ENCODE results near the gene SLC22A14.

The SLC22A14 gene

DNA sequence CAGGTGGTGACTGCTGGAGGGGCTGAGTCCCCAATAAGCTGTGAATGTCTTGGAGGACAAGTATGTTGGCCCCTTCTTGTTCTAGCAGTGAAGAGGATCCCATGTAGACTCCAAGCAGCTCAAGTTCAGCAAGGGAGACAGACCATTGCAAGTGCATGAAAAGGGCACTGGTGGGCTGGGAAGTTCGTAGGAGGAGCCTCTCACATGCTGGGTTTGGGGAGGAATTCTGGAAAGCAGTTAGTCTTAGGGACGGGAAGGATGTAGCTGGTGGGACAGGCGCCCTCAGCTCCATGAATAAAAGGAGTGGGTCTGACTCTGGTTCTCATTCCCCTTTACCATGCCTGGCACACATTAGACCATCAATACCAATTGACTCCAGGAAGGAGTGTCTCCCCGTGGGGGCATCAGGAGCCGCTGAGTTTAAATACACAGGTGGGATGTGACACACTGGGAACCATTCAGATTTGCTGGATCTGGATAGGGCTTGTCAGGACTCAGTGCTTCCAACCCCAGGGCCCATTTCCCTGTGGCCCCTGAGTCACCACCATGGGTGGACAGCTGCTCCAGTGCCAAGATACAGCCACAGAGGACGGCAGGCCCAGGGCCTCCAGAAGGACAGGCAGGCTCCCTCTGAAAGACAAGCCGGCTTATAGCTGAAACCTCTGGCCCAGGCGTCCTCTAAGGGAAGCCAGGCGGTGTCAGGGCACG lies 63.9 kb downstream of the SLC22A14 start:
- no peak for DNase-seq (ENCODE audit: low spot score)

DNA sequence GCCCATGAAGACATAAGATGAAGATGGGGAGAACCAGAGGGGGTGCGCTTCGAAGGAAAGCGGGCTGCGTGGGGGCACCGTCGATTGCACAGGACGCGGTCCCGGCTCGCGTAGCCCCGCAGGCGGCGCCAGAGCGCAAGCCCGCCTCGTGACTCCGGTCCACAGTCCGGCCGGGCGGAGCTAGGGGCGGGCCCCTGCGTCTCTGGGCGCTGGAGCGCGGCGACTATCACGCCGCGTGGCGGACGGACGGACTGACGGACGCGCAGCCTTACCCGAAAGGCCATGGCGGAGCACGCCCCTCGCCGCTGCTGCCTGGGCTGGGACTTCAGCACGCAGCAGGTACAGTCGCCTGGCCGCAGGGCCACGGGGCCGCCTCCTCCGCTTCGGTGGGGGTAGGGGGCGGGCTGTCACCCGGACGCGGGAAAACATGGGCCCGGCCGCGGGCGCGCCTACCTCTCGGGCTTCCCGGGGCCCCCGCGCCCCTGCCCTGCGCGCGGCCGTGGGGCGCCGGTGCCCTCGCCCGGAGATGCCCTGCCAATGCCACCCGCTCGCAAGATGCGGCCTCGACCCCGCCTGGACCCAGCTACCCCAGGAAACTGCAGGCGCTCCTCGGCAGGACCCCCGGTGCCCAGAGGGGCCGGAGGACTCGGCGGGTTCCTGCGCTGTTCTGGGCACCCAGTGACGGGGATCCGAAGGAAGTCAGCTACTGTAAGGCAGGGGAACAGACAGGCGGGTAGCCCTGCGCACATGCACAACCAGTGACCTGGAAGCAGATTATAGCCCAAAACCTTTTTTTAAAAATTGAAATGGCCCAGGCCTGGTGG lies 64.7 kb downstream of the SLC22A14 start, which contains the start of gene XYLB:
Gene XYLB, plus strand, starts transcription at position 199 of the 824 bp plus-strand sequence. Its CDS starts 84 bp downstream, at position 283.
- DNase-seq (ENCODE audit: low spot score), result peak; percentile 98

DNA sequence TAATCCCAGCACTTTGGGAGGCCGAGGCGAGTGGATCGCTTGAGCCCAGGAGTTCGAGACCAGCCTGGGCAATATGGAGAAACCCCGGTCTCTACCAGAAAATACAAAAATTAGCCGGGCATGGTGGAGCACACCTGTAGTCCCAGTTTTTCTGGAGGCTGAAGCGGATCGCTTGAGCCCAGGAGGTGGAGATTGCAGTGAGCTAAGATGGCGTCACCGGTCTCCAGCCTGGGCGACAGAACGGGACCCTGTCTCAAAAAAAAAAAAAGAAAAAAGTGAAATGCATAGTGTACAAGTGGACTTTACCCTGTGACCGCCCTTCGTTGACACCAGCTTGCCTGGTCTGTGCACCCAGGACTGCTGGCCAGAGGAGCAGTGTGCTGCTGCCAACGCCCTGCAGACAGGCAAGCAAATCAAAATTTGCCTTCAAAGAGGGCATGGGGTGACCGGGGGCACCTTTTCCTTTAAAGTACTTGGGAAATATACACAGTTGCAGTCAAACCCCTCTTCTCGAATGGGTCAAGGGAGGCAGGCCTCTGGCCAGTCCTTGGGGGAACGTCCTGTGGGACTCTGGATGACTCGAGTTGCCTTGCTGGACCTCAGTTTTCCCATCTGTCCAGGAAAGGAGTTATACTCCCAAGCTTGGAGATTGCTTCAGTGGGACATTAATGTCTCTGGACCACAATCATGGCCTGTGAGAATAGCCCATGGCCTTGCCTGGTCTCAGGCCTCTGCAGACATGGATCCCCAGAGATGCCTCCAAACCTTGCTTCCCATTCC lies 65.5 kb downstream of the SLC22A14 start:
- DNase-seq (ENCODE audit: low spot score), result no peak

DNA sequence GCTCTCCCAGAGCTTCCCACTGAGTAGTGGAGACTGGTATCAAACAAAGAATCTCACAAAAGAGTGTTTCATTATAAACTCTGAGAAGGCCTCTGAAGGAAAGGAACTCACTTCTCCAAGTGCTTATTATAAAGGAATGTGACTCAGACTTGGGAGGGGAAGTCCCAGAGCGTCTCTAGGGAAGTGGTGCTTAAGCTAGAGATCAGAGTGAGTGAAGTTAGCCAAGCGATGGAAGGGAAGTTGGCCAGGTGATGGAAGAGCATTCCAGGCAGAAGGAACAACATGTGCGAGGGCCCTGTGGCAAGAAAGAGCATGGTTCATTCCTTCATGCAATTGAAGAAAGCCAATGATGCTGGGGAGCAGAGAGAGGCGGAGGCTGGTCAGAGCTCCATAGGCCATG lies 66.8 kb downstream of the SLC22A14 start:
- DNase-seq (ENCODE audit: low spot score), result peak; percentile 47

DNA sequence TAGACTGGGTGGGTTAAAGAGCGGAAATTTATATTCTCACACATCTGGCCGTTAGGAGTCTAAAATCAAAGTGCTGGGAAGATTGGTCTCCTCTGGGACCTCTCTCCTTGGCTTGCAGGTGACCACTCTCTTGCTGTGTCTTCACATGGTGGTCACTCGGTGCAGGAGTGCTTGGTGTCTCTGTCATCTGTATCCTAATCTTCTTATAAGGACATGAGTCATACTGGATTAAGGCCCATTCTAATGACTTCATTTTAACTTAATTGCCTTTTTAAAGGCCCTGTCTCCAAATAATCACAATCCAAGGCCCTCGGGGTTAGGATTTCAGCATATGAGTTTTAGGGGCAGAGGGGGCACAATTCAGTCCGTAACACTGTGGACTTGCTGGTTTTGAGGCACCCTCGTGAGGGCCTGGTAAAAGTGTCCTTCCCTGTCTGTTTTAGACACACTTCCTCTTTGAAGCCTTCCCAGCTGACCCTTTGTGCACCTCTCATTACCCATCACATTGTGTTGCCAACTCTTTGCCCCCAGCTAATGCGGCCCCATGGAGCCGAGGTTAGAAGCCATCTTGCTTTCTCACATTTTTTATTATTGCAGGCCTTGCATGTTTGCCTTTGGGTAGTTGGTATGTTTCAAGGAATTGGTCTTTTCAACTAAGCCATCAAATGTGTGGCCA lies 67.7 kb downstream of the SLC22A14 start:
- no peak for DNase-seq (ENCODE audit: low spot score)

DNA sequence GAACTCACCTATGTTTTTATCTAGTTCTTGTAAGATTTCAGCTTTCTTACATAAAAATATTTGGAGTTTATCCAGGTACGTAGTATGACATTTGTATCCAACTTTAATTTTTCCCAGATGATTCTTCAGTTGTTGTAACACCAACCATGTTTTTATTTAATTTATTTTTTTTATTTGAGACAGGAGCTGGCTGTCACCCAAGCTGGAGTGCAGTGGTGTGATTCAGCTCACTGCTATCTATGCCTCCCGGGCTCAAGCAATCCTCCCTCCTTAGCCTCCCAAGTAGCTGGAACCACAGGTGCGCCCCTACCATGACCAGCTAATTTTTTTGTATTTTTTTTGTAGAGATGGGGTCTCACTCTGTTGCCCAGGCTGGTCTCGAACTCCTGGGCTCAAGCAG lies 71.1 kb downstream of the SLC22A14 start:
- no peak for DNase-seq (ENCODE audit: low spot score)

DNA sequence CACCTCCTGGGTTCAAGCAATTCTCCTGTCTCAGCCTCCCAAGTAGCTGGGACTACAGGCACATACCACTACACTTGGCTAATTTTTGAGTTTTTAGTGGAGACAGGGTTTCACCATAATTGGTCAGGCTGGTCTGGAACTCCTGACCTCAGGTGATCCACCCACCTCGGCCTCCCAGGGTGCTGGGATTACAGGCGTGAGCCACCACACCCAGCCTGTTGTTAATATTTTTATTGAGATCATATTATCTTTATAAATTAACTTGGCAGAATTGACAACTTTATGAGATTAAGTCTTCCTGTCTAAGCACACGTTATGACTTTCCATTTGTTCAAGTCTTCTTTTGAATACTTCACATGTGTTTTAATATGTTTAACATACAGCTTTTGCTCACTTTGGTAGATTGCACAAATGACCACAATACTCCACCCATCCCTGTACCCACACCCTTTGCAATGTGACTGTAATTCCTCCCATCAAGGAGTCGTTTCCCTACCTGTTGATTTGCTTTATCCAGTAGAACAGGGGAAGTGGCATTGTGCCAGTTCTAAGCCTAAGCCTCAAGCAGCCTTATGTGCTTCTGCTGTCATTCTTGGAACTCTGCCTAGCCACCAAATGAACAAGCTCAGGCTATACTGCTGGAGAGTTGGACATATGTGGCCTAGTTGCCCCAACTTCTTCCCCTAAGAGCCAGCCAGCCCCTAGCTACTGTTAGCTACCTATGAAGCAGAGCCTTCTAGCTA lies 72.7 kb downstream of the SLC22A14 start:
- no peak for DNase-seq (ENCODE audit: low spot score)

DNA sequence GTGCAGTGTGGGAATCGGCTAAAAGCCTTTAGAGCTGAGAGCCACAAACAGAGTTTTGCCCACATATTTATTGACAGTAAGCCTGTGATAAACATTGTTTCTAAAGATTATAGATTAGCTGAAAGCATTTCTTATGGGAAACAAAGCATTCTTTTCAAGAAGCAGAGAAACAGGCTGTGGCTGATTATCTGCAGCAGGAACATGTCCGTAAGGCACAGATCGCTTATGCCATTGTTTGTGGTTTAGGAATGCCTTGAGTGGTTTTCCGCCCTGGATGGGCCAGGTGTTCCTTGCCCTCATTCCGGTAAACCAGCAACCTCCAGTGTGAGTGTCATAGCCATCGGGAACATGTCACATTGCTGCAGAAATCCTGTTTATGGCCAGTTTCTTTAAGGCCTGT lies 76.9 kb downstream of the SLC22A14 start:
- no peak for DNase-seq (ENCODE audit: low spot score)

DNA sequence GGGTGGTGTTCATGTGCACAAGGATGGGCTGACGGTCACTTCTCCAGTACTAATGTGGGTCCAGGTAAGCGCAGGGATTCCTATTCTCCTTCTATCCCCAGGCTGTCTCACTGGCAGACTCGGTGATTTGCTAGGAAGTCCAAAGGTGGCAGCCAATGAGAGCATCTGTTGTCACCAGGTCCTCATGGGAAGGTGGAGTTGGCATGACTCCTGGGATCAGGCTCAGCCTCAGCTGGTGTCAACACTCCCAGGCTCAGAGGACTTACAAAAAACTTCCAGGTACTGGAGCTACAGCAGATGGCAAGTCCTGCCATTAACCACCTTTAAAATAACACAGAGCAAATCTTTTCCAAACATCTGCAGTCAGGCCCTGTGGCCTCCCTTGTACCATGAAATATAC lies 78.3 kb downstream of the SLC22A14 start:
- DNase-seq (ENCODE audit: low spot score), result no peak

DNA sequence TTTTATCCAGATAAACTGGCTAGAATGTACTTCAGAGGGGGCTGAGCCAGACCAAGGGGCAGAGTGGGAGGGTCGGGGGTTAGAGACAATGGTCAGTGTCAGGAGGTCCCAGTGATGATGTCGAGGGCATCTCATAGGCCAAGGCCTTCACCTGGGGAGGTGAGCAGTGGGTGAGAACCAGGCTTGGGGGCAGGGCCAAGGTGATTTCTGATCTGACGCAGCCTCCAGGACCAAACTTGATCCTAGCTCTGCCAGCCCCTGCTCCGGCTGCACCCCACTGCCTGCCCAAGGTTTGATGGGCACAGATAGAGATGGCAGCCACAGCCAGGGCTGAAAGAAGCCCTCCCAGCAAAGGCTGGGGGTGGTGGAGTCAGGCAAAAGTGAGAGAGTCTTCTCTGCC lies 79.4 kb downstream of the SLC22A14 start:
- no peak for DNase-seq (ENCODE audit: low spot score)

DNA sequence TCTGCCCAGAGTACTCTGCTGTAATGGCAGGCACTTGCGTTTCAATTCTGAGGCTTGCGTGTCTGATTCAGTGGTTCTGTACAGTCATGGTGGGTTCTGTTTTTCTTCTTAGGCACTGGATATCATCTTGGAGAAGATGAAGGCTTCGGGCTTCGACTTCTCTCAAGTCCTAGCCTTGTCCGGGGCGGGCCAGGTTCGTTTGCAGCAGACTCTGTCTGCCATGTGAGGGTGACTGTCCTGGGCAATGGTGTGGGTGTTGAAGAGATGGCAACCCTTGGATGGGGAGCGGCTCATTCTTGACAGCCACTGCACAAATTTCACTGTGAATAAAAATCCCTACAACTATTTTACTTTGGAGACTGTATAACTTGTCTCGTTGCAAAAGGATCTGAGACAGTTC lies 80.7 kb downstream of the SLC22A14 start:
- DNase-seq (ENCODE audit: low spot score), result no peak

DNA sequence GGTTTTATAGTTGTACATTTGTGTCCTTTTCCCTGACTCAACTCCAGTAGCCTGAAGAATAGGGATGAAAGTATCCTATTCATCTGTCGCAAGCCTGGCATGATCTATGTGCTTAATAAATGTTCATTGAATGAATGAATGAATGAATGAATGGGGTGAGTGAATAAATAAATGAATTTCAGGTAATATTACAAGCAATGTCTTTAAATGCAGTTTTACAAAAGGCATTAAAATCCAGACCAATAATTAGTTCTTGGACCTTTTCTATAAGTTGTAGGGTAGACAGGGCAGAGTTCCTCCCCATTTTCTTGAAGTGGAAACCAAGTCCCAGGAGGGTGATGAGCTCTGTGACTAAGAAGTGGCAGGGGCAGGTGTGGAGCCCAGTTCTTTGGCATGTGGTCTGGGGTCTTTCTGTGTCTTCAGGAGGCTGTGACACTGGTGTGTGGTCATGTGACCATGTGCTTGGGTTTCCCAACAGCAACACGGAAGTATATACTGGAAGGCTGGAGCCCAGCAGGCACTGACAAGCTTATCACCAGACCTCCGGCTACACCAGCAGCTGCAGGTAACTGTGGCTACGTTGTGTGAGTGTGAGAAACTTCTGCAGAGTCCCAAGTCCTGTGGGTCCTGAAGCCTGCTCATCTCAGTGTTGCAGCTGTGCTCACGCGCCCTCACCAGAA lies 82.8 kb downstream of the SLC22A14 start:
- DNase-seq (ENCODE audit: low spot score), result no peak

DNA sequence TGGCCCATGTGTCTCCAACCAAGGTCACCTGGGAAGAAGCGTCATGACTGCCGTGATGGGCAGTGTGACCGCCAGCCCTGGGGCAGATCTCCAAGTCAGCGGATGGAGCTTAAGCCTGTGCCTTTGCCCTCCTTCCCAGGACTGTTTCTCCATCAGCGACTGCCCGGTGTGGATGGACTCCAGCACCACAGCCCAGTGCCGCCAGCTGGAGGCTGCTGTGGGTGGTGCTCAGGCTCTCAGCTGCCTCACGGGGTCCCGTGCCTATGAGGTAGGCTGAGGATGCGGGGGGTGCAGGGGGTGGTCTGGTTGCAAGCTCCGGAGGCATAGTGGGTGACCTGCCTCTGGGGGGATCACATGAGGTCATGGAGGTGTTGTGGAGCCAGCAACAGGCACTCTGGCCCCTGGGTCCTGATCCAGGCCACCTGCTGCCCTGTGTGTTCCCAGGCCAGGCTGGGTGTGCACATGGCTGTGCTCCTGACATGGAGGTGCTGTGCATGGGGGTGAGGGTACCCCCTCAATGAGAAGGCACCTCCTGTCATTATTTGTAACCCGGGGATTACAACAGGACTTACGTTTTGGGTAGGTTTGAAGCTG lies 83.5 kb downstream of the SLC22A14 start:
- DNase-seq (ENCODE audit: low spot score), result no peak

DNA sequence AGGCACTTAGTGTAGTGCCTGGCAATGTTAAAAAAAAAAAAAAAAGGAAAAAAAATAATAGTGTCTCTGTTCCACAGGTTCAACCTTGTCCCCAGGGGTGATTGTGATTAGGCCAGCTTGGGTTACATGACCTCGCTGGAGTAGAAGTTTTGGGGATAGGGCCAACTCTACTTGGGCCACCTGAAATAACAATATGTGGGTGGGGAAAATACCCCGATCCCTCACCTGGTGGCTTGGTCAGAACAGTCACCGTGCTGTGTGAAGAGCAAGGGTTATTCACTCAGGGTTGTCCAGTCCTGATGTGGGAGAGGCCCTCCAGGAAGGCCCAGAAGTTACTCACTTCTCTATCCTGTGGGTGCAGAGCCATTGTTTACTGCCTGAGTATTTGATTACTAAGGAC lies 84.0 kb downstream of the SLC22A14 start:
- no peak for DNase-seq (ENCODE audit: low spot score)

DNA sequence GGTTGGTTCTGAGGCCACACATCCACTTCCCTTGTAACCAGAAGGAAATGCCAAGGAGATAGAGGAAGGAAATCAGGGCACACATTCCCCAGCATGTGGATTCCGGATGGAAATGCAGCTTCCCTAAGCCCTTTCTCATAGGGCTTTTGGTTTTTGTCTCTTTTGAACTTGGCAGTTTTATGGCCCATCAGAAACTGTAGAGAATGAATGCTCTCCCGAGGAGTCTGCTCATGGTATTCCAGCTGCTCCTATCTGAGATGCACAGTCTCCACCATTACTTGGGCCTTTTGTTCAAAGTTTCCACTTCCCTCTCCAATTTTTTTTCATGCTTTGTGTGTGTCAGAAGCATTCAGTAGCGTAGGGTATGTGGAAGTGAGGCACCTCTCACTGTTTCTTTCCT lies 85.7 kb downstream of the SLC22A14 start:
- no peak for DNase-seq (ENCODE audit: low spot score)
